Daoy (cell line): ENCODE measurements around the gene GIMAP5. TPM values are rescaled to one million over a fixed set of nuclear protein-coding genes. Genes with fewer than 3 reads are reported as not detected.
"Not testable (repeated sequence)": the region's sequence is repeated elsewhere in the genome, so short reads cannot be mapped to it uniquely, and the experiment has no call there.

Source experiments
- DNase-seq: peaks from one replicate; pipeline ENCODE4 v3.0.0-alpha.2; 2015; ENCODE audit warnings: low read depth
- total RNA-seq: library from RNA; depleted of rRNA; stranded (reverse); fragments of >200 nt; shearing (Covaris generic); gene quantifications from 2 replicates; pipeline ENCODE4 v1.2.3, GENCODE V29; 2014; rRNA removed

GIMAP5 gene
- total RNA-seq, 1 experiment from 2014 or later, result 2.7 TPM

DNA sequence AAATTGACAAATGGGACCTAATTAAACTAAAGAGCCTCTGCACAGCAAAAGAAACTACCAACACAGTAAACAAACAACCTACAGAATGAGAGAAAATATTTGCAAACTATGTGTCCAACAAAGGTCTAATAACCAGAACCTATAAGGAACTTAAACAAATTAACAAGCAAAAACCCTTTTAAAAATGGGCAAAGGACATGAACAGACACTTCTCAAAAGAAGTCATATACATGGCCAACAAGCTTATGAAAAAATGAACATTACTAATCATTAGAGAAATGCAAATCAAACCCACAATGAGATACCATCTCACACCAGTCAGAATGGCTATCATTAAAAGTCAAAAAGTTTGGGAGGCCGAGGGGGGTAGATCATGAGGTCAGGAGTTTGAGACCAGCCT lies 36.9 kb downstream of the GIMAP5 start:
- DNase-seq, result not testable (repeated sequence)

DNA sequence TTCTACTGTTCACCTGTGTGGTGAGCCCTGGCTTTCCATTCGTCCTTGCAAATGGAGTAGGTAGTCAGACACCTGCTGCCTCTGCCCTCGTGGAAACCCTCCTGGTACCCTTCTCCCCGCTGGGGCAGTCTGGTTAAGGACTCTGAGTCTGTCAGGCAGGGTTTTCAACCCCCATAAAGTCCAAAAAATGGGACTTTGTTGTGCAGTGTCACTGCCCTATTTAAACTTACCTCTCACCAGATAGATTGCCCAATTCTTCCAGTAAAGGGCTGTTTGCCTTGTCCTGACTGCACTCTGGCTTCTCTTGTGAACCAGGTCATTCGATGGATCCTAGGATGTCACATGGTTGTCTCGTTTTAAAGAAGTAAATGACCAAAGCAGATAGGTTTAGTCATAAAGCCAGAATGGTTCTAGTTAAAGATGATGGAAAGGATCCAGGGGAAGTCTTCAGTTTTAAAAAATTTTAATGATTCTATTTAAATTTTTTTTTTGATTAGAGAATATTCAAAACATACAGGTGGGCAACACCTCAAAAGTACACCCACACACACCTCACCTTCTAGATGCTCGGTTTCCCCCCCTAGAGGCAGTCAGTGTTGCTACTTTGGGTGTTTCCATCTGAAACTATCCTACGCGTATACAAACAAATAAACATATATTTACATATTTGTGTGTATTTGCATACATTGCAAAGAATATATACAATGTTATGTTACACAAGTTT lies 41.0 kb downstream of the GIMAP5 start:
- DNase-seq, result no peak

DNA sequence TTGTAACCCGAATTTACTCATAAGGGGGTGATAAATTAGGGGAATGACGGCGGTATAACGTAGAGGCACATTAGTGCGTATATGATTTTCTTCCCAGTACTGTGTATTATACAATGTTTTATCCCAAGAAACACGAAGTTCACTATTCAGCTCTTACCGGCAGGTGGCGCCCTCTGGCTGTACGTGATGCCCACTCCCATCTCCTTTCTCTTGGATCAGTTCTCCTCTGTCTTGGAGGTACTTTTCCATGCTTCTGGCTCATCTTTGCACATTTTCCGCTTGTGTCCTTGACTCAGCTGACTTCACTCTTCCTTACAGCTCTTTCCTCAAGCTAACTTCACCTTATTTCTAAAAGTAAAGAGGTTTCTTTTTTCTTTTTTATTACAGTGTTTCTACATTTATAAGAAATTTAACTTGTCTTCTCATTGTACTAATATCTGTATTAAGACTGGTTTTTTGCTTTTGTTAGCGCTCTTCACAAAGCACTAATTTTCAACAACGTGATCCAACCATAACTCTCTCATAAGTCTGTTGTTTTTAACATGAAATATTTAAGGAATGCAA lies 41.6 kb downstream of the GIMAP5 start:
- peak; percentile 86 for DNase-seq

DNA sequence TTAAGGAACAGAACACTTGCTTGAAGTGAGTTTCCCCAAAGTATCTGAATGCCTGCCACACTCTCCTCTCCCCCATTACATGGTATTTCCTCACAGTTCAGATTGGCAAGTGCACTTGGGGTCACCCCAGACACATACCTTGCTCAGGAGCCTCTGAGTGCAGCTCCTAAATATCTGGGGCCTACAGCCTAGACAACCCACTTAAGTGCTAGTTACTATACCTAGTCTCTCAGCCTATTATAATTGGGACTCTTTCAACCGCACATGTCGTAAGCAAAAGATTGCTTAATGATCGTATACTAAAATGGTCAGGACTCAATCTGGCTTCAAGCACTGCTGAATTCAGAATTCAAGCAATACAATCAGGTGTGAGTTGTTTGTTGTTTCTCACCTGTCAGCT lies 43.1 kb downstream of the GIMAP5 start:
- DNase-seq, result no peak

DNA sequence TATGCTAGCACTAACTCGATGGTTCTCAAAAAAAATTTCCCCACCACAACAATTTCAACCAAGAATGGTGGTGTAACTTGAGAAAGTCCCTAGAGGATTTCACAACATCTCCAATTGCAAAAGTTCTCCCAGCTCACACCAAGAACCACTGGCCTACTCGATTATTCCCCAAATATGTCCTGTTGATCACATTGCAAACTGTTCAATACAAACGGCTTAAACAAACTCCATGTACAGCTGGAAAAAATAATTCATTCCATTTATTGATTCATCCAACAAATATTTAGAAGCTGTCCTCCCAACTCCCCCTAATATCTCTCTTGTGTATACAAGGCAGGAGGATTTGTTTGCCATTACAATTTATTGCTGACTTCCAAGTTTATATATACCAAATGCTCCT lies 43.9 kb downstream of the GIMAP5 start:
- no peak for DNase-seq

DNA sequence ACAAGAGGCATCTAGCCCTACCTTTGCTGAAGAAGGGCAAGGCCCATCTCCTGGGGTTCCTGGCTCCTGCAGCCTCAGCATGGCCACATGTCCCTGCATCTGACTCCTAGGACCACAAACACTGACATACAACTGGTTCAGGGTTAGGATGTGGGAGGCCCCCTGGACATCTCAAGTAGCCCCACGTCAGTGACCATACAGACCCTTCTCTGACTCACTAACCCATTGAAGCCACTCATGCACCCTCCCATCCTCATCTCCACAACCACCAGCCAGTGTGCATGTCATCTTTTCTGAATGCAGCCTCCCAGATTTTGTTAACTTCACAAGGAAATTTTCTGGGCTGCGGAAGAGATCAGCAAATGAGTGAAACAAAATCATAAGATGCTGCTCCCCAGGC lies 44.7 kb downstream of the GIMAP5 start:
- DNase-seq, result no peak

DNA sequence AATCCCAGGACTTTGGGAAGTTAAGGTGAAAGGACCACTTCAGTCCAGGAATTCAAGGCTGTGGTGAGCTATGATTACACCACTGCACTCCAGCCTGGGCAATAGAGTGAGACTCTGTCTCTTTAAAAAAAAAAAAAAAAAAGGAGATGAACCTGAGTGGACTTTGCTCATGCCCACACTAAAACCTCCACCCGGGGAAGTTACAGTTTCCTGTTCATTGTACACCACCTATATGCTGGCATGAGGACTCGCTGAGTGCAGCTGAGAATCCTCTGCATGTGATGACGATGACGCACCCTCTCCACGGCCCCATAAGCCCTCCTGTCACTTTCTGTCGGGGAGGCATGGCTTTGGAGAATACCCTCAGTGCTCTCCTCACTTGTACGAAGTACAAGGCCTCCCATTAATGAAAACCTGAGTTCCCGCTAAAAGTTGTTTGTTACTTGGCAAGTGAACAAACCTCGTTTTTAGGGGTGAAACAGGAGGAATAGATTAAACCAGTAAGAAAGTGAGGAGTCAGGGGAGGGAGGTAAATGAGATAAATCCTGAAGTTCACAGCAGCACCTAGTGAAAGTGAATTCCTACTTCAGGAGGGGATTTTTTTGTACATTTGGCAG lies 47.0 kb downstream of the GIMAP5 start:
- DNase-seq, result no peak

DNA sequence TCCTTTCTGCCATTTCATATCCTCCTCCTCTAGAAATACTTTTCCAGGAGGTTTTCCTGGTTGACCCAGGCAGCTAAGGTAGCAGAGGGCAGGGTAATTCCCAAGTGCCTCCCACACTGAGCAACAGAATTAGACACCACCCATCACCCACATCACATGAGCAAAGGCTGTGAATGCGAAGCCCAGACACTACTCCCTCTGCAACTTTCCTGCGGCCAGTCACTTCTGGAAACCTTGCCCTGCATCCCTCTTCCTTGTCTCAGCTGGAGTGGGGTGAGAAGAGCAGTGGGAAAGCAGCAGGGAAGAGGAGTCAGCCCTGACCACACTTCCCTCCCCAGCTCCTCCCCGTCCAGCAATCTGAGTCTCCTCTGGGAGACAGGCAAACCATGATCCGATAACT lies 47.7 kb downstream of the GIMAP5 start:
- no peak for DNase-seq

DNA sequence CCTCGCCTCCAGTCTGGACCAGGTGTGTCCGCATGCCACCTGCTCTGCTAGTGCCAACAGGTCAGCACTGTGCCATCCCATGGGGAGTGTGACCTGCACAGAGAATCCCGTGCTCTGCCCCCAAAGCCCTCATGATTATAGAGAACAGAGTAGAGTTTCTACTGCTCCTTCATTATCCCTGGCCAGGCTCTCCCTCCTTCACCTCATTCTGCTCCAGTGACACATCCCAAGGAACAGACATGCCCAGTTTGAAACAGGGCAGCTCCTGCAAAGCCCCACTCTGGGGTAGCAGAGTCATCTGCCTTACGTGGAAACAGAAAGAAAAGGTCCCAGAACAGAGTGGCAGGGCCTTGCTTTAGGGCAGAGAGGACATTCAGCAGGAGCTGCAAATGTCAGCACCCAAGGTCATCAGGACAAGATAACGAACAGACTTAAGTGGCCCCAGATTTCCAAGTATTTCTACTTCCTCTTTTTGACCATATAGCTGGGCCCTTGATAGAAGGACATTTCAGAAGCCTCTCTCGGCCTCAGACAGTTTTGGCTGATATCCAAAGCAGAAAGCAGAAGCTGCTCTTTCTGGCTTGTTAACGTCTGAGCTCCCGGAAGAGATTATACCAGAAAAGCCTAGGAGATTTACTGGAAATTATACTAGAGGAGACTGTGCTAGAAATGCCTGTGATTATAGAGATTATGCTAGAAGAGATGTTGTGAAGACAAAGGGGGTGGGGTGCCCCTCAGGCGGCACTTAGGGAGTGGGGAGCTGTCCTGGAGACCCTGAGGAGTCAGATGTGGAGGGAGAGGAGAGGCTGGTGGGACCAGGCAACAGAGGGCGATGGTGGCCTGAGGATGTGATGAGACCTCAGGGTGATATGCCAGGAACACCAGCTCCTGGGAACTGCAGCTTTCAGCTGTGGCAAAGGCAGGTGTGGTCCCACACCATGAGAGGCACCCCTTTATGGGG lies 50.4 kb downstream of the GIMAP5 start:
- no peak for DNase-seq

DNA sequence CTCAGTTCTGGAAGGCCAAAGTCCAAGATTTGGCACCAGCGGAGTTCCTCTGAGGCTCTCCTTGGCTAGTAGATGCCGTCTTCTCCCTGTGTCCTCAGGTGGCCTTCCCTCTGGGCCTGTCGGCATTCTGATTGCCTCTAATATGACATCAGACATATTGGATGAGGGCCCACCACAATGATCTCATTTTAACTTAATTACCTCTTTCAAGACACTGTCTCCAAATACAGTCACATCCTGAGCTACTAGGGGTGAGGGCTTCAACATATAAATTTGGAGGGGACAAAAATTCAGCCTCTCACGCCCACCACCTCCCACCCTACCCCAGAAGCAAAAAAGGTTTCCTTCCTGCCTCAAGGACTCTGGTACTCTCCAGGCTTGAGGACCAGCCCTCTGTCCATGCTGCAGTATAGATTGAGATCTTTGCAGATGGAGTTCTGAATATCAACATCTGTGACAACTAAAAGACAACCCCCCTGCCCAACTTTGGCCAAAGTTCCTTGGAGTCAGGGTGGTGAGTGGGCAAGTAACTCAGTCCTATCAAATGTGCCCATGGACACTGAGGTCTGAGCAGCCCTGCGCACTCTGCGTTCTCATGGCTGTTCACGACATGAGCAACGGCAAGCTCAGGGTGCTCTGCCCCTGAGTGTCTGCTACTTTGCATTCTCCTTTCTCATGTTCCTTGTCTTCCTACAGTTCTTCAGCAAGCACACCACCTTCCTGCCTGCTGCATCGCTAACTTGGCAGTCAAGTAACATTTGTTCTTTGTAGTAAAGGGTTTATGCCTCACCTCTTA lies 51.5 kb downstream of the GIMAP5 start:
- peak; percentile 66 for DNase-seq

DNA sequence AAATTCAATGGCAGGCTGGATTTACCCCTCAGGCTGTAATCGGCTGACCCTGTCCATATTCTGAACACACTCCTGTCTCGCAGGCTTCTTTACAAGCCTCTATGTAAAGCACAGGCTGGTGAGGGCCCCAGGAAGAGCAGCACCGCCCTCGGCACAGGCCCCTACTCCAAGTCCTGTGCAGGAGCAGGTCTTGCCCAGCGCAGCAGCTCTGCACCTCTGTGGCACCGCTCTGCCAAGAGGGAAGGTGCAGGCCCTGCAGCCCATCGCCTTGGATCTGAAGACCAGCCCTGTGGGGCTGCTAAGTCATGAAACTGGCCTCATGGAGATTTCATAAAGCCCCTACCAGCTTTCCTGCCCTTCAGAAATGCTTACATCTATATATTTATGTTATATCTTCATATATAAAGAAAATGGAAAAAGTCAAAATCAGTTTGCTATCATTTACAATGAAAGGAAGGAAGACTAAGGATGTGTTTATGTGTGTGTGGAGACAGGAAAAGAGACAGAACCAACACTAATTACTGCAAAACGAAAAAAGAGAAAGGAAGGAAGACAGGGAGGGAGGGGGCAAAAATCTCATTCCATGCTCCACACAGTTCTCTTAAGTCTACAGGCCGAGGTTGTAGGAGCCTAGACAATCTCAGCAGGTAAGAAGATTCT lies 53.3 kb downstream of the GIMAP5 start:
- DNase-seq, result no peak

DNA sequence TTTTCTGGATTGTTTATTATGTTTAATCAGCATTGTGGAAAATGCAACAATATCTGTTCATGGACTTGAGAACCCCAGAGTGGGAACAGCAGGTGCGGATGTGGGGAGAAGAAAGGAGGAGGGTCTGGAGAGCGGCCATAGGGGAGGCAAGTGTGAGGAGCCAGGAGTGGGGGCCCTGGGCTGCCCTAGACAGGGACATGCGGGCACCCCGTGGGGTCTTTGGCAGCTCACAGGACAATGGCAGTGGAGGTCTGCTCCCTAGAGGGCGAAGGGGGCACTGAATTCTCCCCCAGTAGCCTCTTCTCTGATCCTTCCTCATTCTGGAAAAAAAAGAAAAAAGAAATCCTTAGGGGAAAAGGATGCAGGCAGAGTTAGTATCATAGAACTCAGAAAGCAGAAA lies 54.1 kb downstream of the GIMAP5 start:
- DNase-seq, result no peak

DNA sequence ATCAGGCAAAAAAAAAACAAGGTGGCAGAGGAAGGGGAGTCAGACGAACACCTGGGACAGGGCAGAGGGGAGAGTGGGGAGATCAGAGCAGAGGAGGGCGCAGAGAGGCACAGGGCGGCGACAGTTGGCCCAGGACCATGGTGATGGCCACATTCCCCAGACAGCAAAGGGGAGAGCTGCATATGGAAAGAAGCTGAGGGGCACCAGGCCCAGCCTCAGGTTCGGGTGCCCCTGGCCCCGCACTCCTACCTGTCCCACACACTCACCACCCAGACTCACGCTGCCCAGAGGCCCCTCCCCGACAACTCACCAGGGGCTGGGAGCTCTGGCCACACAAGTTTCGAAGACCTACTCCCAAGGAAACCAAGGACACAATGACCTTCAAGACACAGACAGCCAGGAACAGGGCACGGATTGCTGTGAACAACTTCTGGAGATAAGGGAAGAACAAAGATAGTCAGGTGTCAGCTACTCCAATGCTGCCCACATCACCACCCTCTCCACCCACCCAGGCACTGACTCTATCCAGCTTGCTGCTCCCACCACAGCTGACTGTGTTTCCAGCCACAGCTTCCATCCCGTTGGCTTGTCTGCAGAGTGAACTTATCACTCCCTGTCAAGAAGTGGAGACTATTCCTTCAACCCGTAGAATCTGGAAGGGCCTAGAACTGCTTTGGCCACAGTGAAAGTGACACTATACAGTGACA lies 54.7 kb downstream of the GIMAP5 start:
- no peak for DNase-seq

Other genes with a start within 250 kb of the GIMAP5 start
- not detected in 2 replicates for gene GIMAP7, start 222.5 kb upstream of the GIMAP5 start, total RNA-seq
- not detected in 2 replicates for gene GIMAP4, start 170.0 kb upstream of the GIMAP5 start, total RNA-seq
- gene GIMAP6, start 105.0 kb upstream of the GIMAP5 start, total RNA-seq, result 1.8 and 1.9 TPM in 2 replicates
- 5.5 and 7.0 TPM in 2 replicates for gene GIMAP2, start 51.7 kb upstream of the GIMAP5 start, total RNA-seq
- gene GIMAP1, start 20.8 kb upstream of the GIMAP5 start, total RNA-seq, result under 0.01 TPM in 1 of 2 replicates, not detected in the other
- gene TMEM176B, start 62.9 kb downstream of the GIMAP5 start, total RNA-seq, result 3.3 TPM in 1 of 2 replicates, not detected in the other
- 0.33 and 2.6 TPM in 2 replicates for gene TMEM176A, start 63.4 kb downstream of the GIMAP5 start, total RNA-seq
- gene AOC1, start 115.1 kb downstream of the GIMAP5 start, total RNA-seq, result 0.17 and 0.36 TPM in 2 replicates
- gene KCNH2, start 240.9 kb downstream of the GIMAP5 start, total RNA-seq, result 0.80 and 1.3 TPM in 2 replicates